Measurements from ENCODE around the gene MPC1.
"Not testable (repeated sequence)": the region's sequence is repeated elsewhere in the genome, so short reads cannot be mapped to it uniquely, and the experiment has no call there.

Gene MPC1

GRCh38 chr6:166389119-166389518, 6.4 kb upstream of the MPC1 start:
- no peak overlapping the region for H3K4me3 ChIP-seq (ENCODE audit: low read length)
- DNase-seq (ENCODE audit: low read depth): no peak
- TF ChIP-seq, protein P1, sequence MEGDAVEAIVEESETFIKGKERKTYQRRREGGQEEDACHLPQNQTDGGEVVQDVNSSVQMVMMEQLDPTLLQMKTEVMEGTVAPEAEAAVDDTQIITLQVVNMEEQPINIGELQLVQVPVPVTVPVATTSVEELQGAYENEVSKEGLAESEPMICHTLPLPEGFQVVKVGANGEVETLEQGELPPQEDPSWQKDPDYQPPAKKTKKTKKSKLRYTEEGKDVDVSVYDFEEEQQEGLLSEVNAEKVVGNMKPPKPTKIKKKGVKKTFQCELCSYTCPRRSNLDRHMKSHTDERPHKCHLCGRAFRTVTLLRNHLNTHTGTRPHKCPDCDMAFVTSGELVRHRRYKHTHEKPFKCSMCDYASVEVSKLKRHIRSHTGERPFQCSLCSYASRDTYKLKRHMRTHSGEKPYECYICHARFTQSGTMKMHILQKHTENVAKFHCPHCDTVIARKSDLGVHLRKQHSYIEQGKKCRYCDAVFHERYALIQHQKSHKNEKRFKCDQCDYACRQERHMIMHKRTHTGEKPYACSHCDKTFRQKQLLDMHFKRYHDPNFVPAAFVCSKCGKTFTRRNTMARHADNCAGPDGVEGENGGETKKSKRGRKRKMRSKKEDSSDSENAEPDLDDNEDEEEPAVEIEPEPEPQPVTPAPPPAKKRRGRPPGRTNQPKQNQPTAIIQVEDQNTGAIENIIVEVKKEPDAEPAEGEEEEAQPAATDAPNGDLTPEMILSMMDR (IDR thresholded peaks at IDR 0.05; ENCODE audit: insufficient read depth, low read depth, low read length, missing control alignments): no peak

DNA sequence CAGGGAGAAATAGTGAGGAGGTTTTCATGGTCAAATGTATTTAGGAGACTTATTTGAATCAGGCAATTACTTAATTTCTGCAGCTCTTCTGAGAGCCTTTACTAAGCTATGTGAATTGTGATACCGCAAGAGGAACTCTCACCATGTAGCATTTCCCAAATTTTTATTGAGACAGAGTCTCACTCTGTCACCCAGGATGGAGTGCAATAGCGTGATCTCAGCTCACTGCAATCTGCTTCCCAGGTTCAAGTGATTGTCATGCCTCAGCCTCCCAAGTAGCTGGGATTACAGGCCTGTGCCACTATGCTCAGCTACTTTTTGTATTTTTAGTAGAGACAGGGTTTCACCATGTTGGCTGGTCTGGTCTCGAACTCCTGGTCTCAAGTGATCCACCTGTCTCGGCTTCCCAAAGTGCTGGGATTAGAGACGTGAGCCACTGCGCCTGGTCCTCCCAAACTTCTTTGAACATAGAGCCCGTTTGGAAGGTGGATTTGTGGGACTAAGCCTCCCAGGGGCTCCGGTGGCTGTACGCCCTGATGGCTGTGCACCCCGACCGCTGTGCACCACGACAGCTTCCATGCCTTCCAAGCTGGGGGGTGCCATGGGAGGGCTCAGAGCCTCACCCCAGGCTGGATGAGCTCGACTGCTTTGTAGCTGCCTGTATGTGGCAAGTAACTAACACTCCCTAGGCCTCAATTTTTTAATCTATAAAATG, 5.7 kb upstream of the MPC1 start:
- H3K4me3 ChIP-seq (ENCODE audit: low read length): no peak overlapping the region
- TF ChIP-seq, protein P1 (IDR thresholded peaks at IDR 0.05; ENCODE audit: insufficient read depth, low read depth, low read length, missing control alignments): no peak

DNA sequence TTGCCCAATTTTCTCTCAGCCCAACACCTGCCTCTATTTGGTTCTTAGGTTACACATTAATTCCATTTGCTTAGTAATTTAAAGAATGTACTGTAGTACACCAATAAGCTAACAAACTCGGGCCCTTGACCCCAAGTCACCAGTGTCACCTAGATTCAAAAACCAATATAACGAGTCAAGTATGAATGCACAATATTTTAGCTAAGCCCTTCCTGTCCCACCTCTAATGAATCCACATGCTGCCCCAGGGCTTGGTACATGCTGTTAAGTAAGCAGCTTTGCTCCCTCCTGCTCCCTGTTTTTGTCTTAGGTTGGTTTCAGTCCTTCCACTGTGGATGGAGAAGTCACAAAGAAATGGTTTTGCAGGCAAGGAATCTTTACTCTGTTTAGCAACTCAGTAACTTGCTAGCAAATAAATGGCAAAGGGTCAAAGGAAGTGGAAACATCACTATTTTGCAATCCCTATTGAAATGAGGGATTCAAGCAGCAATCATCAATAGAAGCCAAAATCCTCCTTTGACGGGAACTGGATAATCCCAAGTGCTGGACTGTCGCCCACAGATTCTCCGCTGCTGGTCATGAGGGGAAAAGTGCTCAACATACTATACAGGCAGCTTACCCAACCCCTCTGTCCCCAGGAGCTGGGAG, 5.0 kb upstream of the MPC1 start:
- TF ChIP-seq, protein P1 (IDR thresholded peaks at IDR 0.05; ENCODE audit: insufficient read depth, low read depth, low read length, missing control alignments): no peak
- H3K4me3 ChIP-seq (ENCODE audit: low read length): no peak overlapping the region
- no peak for DNase-seq (ENCODE audit: low read depth)

More for the DNA sequence above, 5.7 kb upstream of the MPC1 start:
- no peak for DNase-seq (ENCODE audit: low read depth)

GRCh38 chr6:166387098-166387497, 4.4 kb upstream of the MPC1 start:
- DNase-seq (ENCODE audit: low read depth); H3K4me3 ChIP-seq (ENCODE audit: low read length): not testable (repeated sequence)

DNA sequence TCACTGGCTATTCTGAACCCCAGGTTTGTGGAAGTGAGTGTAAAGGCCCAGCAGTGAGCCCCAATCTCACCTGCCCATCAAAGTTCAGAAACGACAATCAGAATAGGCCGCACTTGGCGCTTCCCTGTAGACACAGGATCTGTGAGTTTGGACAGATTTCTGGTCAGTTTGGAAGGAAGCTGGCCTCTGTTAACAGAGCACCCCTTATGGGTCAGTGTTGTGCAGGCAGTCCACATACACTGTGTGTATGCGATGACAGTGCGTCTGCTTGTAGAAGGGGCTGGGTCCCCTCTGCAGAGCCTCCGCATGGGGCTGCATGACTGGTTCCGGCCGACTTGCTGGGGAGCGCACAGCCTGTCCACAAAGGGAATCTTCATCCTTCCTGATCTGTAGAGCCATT, 3.4 kb upstream of the MPC1 start:
- no peak overlapping the region for H3K4me3 ChIP-seq (ENCODE audit: low read length)
- TF ChIP-seq, protein P1 (IDR thresholded peaks at IDR 0.05; ENCODE audit: insufficient read depth, low read depth, low read length, missing control alignments): no peak
- DNase-seq (ENCODE audit: low read depth): no peak

DNA sequence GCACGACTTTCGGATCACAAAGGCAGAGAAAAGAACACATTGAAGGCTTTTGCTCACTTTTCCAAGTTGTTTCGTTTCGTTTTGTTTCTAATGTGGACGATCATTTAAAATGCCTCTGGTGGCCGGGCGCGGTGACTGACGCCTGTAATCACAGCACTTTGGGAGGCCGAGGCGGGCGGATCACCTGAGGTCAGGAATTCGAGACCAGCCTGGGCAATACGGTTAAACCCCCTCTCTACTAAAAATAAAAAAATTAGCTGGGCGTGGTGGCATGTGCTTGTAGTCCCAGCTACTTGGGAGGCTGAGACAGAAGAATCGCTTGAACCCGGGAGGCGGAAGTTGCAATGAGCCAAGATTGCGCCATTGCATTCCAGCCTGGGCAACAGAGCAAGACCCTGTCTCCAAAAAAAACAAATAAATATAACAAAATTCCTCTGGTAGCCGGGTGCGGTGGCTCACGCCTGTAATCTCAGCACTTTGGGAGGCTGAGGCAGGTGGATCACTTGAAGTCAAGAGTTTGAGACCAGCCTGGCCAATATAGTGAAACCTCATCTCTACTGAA, 1.1 kb upstream of the MPC1 start:
- TF ChIP-seq, protein P1 (IDR thresholded peaks at IDR 0.05; ENCODE audit: insufficient read depth, low read depth, low read length, missing control alignments): peak; percentile 30
- not testable (repeated sequence) for DNase-seq (ENCODE audit: low read depth)
- peak overlapping the region; percentile 61 for H3K4me3 ChIP-seq (ENCODE audit: low read length)

- H3K4me3 ChIP-seq (ENCODE audit: low read length): peak overlapping the region; percentile 71
- TF ChIP-seq, protein P1 (IDR thresholded peaks at IDR 0.05; ENCODE audit: insufficient read depth, low read depth, low read length, missing control alignments): no peak
- DNase-seq (ENCODE audit: low read depth): no peak
Observed at GRCh38 chr6:166382500-166382932, 224 bp downstream of the MPC1 start.

Measured in epithelial cell of esophagus (primary cell).